VCaP (cell line): ENCODE measurements around the gene ADRA1B.

Source experiments
- H3K27ac ChIP-seq: fragments of 450-650 bp; 2 replicates; pipeline ENCODE4 v1.5.1; 2017
- TF ChIP-seq, protein P1 (sequence below): fragments of 450-650 bp; conservative IDR thresholded peaks from 2 replicates; pipeline ENCODE4 v1.5.1; 2017; ENCODE audit warnings: mild to moderate bottlenecking, moderate library complexity

Gene ADRA1B

DNA sequence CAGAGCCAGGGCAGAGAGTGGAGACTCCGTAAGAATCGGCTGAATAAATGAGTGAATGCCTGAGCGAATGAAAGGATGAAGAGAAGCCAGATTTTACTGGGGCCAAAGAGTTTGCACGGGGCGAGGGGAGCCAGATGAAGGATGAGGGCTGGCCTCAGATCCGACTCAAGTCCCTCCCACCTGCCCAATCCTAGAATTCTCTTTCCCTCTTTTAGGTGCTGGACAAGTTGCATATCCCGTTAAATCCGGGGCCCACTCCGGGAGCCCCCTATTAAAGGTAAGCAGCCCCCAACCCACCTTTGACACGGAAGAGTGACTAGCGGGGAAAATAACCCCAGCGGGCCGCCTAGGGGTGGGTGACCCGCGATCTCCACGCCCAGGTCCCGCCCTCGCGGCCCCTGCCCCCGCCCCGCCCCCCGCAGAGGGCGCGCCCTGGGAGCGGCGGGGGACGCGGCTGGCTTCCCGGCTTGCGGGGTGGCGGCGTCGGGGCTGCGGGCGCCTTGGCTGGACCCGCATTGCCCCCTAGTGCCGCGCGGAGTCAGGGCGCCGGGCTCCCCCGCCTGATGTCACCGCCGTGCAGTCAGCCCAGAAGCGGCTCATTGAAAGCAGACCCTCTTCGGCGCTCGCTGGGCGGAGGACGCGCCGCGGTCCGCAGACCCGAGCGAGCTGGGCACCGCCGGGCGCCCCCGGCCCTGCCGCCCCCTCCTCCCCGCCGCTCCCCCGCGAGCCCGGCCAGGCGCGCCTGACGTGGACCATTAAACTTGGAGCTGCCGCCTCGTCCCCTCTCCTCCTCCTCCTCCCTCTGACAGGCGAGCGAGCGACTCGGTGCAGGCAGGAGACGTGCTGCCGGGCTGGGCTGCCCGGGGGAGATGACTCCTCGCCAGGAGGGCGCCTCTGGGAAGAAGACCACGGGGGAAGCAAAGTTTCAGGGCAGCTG lies at the start of gene ADRA1B:
Gene ADRA1B, plus strand, starts transcription at position 579 of the 937 bp plus-strand sequence. CDS start 424 bp downstream, outside the sequence.
- TF ChIP-seq, protein P1, sequence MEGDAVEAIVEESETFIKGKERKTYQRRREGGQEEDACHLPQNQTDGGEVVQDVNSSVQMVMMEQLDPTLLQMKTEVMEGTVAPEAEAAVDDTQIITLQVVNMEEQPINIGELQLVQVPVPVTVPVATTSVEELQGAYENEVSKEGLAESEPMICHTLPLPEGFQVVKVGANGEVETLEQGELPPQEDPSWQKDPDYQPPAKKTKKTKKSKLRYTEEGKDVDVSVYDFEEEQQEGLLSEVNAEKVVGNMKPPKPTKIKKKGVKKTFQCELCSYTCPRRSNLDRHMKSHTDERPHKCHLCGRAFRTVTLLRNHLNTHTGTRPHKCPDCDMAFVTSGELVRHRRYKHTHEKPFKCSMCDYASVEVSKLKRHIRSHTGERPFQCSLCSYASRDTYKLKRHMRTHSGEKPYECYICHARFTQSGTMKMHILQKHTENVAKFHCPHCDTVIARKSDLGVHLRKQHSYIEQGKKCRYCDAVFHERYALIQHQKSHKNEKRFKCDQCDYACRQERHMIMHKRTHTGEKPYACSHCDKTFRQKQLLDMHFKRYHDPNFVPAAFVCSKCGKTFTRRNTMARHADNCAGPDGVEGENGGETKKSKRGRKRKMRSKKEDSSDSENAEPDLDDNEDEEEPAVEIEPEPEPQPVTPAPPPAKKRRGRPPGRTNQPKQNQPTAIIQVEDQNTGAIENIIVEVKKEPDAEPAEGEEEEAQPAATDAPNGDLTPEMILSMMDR: peak; percentile 62
- H3K27ac ChIP-seq: no peak within 1 kb of the TSS

DNA sequence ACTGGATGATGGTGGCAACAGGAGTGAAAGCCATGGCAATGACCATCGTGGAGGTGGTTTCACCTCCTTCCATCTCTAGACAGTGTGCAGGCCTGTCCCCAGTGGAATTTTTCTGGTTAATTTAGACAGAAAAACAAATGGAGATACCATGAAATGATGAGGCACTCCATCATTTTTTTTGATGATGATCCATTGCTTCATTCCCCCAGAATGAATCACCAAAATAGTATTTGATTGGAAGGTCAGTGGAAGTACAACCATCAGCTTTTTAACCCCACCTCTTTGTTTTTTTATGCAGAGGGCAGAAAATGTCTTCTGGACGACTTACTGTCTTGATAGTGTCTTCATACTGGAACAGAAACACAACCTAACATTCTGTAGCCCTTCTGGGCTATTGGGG lies 42.6 kb upstream of the ADRA1B start:
- no peak overlapping the region for H3K27ac ChIP-seq
- TF ChIP-seq, protein P1: no peak

DNA sequence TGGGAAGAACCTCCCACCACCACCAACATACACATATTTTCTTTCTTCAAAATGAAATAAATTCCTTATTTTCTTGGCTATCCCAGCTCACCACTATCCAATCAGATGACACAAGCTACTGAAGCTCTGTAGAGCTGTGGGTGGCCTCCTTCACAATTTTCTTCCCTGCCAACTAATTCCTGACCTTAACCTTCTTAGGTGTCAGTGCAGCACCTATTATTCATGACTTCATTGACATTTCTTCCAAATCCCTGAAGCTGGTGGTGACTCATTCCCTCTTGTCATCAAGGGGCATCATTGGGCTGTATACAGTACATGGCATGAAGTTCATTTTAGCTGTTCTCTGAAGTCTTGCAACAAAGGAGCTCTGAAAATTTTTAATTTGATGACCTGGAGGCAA lies 42.0 kb upstream of the ADRA1B start:
- H3K27ac ChIP-seq: no peak overlapping the region
- TF ChIP-seq, protein P1: no peak

DNA sequence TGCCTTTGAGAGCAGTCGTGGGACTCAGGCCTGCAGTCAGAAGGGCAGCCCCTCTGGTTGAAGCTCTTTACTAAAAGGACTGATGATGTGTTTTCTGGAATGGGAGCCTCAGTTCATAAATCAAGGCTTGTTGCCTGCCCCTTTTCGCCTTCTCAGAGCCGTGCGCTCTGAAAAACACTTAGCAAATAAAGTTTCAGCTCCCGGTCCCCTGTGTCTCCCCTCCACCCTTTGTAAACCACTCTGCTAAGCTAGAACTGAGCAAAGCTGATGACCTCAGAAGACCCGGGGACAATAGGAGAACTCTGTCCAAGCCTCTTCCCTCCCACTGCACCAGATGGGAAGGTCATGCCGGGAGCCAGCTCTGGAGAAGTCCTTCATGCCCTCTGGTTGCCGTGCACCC lies 39.3 kb upstream of the ADRA1B start:
- TF ChIP-seq, protein P1: no peak
- no peak overlapping the region for H3K27ac ChIP-seq

DNA sequence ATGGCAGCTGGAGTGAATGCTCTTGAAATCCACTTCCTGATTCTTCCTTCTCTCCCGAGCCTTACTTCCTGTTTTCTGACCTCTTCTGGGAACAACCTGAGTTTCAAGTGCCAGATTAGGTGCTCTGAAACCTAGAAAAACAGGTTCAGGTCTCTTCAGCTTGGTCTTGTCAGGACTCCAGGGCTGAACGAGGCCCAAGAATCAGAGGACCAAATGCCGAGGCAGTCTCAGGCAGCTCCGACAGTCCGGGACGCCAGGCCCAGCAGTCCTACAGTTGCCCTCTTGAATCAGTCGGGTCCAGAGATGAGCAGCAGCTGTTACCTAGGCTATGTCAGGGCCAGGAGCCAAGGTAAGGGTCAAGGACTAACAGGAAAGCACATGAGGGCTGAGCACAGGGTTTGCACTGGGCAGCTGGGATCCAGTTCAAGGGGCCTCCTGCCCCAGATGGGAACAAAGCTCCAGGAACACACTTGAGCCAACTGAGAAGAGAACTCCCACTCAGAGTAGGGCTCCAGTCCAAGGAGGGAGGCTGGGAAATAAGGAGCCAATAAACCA lies 38.3 kb upstream of the ADRA1B start:
- TF ChIP-seq, protein P1: no peak
- H3K27ac ChIP-seq: 0 out of 2 replicates have a peak overlapping the region, but pooled peaks have one; percentile 16

DNA sequence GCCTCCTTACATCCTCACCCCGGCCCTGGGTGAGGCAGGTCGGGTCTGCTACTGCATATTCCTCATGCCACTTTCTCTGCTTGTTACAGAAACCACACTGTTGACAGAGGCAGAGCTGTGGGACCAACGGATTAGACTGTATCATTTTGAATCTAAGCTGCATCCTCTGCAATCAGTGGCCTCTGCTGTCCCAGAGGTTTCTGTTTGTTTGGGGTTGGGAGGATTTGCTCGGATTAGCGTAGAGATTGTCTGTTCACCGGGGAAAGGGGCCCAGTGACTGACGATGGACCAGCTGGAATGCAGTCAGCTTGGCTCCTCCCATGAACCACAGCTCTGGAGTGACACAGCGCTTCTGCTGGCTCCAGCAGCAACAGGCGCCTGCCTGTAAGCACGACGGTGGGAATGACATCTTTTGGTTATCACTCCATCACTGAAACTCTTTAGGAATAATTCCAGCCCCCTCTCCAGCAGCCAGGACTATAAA lies 37.3 kb upstream of the ADRA1B start:
- TF ChIP-seq, protein P1: no peak
- H3K27ac ChIP-seq: no peak overlapping the region

DNA sequence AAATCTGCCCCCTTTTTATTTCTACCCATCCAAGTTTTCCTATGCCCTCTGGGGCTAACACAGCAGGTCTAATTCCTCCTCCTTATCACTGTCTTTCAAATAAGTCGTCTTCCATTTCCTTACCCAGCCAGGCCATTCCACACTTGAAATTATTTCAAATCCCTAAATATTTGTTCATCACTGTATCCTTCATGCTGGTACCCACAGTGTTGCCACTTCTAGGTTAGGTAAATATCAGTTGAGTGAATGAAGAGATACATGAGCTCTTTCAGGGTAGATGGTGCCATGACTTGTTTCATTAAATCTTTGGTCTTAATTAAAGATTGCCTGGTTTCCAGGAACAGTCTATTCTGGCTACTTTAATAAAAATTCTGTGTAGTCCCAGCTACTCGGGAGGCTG lies 35.6 kb upstream of the ADRA1B start:
- TF ChIP-seq, protein P1: no peak
- no peak overlapping the region for H3K27ac ChIP-seq
